Measurements from ENCODE around the gene CDHR4. TPM values are rescaled to one million over a fixed set of nuclear protein-coding genes. Genes with fewer than 3 reads are reported as not detected.

The CDHR4 gene
- polyA plus RNA-seq, 3 donors = not detected

- no peak for DNase-seq (ENCODE audit: low read depth in 3 of 3, low spot score in 2 of 3)
These were observed 51.7 kb downstream of the CDHR4 start for GRCh38 chr3:49747792-49748480.

GRCh38 chr3:49745986-49746385, 53.7 kb downstream of the CDHR4 start:
- no peak for DNase-seq (ENCODE audit: low read depth in 3 of 3, low spot score in 2 of 3)

Other genes starting within 250 kb of the CDHR4 start
- gene BSN, start 245.4 kb downstream of the CDHR4 start, polyA plus RNA-seq (ENCODE audit: insufficient read length in 3 of 3) = 1 to 10 TPM in 2 of 3 donors, under 1 TPM in 1; 0.93 to 1.6 (median 1.1) TPM
- 100 to 1,000 TPM; 147 to 178 (median 155) TPM for gene APEH, start 125.5 kb downstream of the CDHR4 start, polyA plus RNA-seq (ENCODE audit: insufficient read length in 3 of 3)
- 100 to 1,000 TPM in 2 of 3 donors, 10 to 100 TPM in 1; 93.8 to 176 (median 110) TPM for gene MST1, start 110.4 kb downstream of the CDHR4 start, polyA plus RNA-seq (ENCODE audit: insufficient read length in 3 of 3)
- gene RNF123, start 110.3 kb downstream of the CDHR4 start, polyA plus RNA-seq (ENCODE audit: insufficient read length in 3 of 3) = 10 to 100 TPM; 34.3 to 38.2 (median 35.8) TPM
- 1 to 10 TPM in 2 of 3 donors, under 1 TPM in 1; 0.93 to 1.5 (median 1.0) TPM for gene AMIGO3, start 80.2 kb downstream of the CDHR4 start, polyA plus RNA-seq (ENCODE audit: insufficient read length in 3 of 3)
- 10 to 100 TPM; 10.7 to 14.1 (median 12.8) TPM for gene GMPPB, start 75.9 kb downstream of the CDHR4 start, polyA plus RNA-seq (ENCODE audit: insufficient read length in 3 of 3)
- gene IP6K1, start 13.3 kb downstream of the CDHR4 start, polyA plus RNA-seq (ENCODE audit: insufficient read length in 3 of 3) = 10 to 100 TPM; 52.5 to 60.9 (median 55.7) TPM
- gene INKA1, start 3.4 kb upstream of the CDHR4 start, polyA plus RNA-seq (ENCODE audit: insufficient read length in 3 of 3) = 10 to 100 TPM; 10.3 to 12.4 (median 10.6) TPM
- 10 to 100 TPM; 29.6 to 37.4 (median 31.6) TPM for gene UBA7, start 14.1 kb upstream of the CDHR4 start, polyA plus RNA-seq (ENCODE audit: insufficient read length in 3 of 3)
- 1 to 10 TPM; 8.4 to 9.8 (median 8.8) TPM for gene TRAIP, start 56.7 kb upstream of the CDHR4 start, polyA plus RNA-seq (ENCODE audit: insufficient read length in 3 of 3)
- under 1 TPM in 2 of 3 donors, not detected in 1; 0.11 TPM for gene CAMKV, start 70.0 kb upstream of the CDHR4 start, polyA plus RNA-seq (ENCODE audit: insufficient read length in 3 of 3)
- 1 to 10 TPM in 2 of 3 donors, under 1 TPM in 1; 0.62 to 1.8 (median 1.6) TPM for gene MST1R, start 104.0 kb upstream of the CDHR4 start, polyA plus RNA-seq (ENCODE audit: insufficient read length in 3 of 3)
- gene MON1A, start 129.9 kb upstream of the CDHR4 start, polyA plus RNA-seq (ENCODE audit: insufficient read length in 3 of 3) = 1 to 10 TPM; 6.9 to 8.5 (median 7.6) TPM
- 100 to 1,000 TPM; 107 to 136 (median 109) TPM for gene RBM6, start 140.3 kb upstream of the CDHR4 start, polyA plus RNA-seq (ENCODE audit: insufficient read length in 3 of 3)